Mesenchymal stem cell (in vitro differentiated cells and primary cell): ENCODE measurements around the gene SSR3. TPM values are rescaled to one million over a fixed set of nuclear protein-coding genes. Genes with fewer than 3 reads are reported as not detected.

Experiments used
- DNase-seq: peaks from one replicate; pipeline ENCODE4 v3.0.0-alpha.2; 2013
- H2AFZ ChIP-seq: one replicate; pipeline ENCODE4 v1.6.1; 2013; ENCODE audit warnings: low read depth, mild to moderate bottlenecking, control low read depth, inconsistent platforms, low read length, moderate library complexity
- H2AK5ac ChIP-seq: 2 replicates; pipeline ENCODE4 v1.6.1; 2013; ENCODE audit warnings: low read length, moderate library complexity, mild to moderate bottlenecking, inconsistent platforms; ENCODE audit not compliant: severe bottlenecking
- H2BK120ac ChIP-seq: one replicate; pipeline ENCODE4 v1.6.1; 2013; ENCODE audit warnings: low read depth, mild to moderate bottlenecking, inconsistent platforms, low read length, moderate library complexity
- H2BK12ac ChIP-seq, 2 experiments: one replicate each; pipeline ENCODE4 v1.6.1; 2013; ENCODE audit warnings: inconsistent platforms in 2 of 2, low read length in 2 of 2, mild to moderate bottlenecking in 2 of 2, moderate library complexity in 2 of 2, control low read depth in 1 of 2
- H2BK15ac ChIP-seq: one replicate; pipeline ENCODE4 v1.6.1; 2013; ENCODE audit warnings: mild to moderate bottlenecking, low read depth, inconsistent platforms; ENCODE audit not compliant: poor library complexity, severe bottlenecking
- H2BK5ac ChIP-seq: 2 replicates; pipeline ENCODE4 v1.6.1; 2013; ENCODE audit warnings: low read depth, mild to moderate bottlenecking, low read length, control low read depth, inconsistent platforms; ENCODE audit not compliant: poor library complexity, severe bottlenecking
- H3K14ac ChIP-seq, 2 experiments: one replicate each; pipeline ENCODE4 v1.6.1; 2013; ENCODE audit warnings: inconsistent platforms in 2 of 2, low read length in 2 of 2, control low read depth in 1 of 2, mild to moderate bottlenecking in 1 of 2, moderate library complexity in 1 of 2
- H3K18ac ChIP-seq, 2 experiments: one replicate each; pipeline ENCODE4 v1.6.1; 2013; ENCODE audit warnings: inconsistent platforms in 2 of 2, low read length in 2 of 2, control low read depth in 1 of 2, low read depth in 1 of 2, mild to moderate bottlenecking in 1 of 2
- H3K23ac ChIP-seq, 2 experiments: one replicate each; pipeline ENCODE4 v1.6.1; 2013; ENCODE audit warnings: inconsistent platforms in 2 of 2, low read length in 2 of 2, mild to moderate bottlenecking in 2 of 2, moderate library complexity in 2 of 2, control low read depth in 1 of 2
- H3K27ac ChIP-seq: 2 replicates; pipeline ENCODE4 v1.5.1; 2013; ENCODE audit warnings: mild to moderate bottlenecking, moderate library complexity, low read length, control low read depth, inconsistent platforms; ENCODE audit not compliant: poor library complexity, severe bottlenecking
- H3K27me3 ChIP-seq, 2 experiments: 2 replicates each; pipeline versions ENCODE4 v1.6.1 to v1.7.0; 2013; ENCODE audit warnings: low read length in 2 of 2, mild to moderate bottlenecking in 2 of 2, moderate library complexity in 2 of 2, control low read depth in 1 of 2, inconsistent platforms in 1 of 2; ENCODE audit not compliant: control insufficient read depth in 1 of 2, insufficient read depth in 1 of 2
- H3K36me3 ChIP-seq, 2 experiments: 2 replicates each; pipeline versions ENCODE4 v1.6.1 to v1.7.0; 2013; ENCODE audit warnings: low read length in 2 of 2, control low read depth in 1 of 2, inconsistent platforms in 1 of 2, low read depth in 1 of 2, mild to moderate bottlenecking in 1 of 2; ENCODE audit not compliant: insufficient read depth in 2 of 2, control insufficient read depth in 1 of 2
- H3K4ac ChIP-seq, 2 experiments: one replicate each; pipeline ENCODE4 v1.6.1; 2013; ENCODE audit warnings: inconsistent platforms in 2 of 2, low read length in 2 of 2, mild to moderate bottlenecking in 2 of 2, moderate library complexity in 2 of 2, control low read depth in 1 of 2, low read depth in 1 of 2
- H3K4me1 ChIP-seq: 2 replicates; pipeline ENCODE4 v1.6.1; 2013; ENCODE audit warnings: low read depth, low read length, control low read depth; ENCODE audit not compliant: control insufficient read depth, insufficient read depth
- H3K4me2 ChIP-seq: 2 replicates; pipeline ENCODE4 v1.6.1; 2013; ENCODE audit warnings: low read length, mild to moderate bottlenecking, inconsistent platforms; ENCODE audit not compliant: poor library complexity, severe bottlenecking
- H3K4me3 ChIP-seq, 2 experiments: 2 replicates each; pipeline versions ENCODE4 v1.5.1 to v1.7.0; 2013; ENCODE audit warnings: low read length in 2 of 2, mild to moderate bottlenecking in 2 of 2, control low read depth in 1 of 2, low read depth in 1 of 2; ENCODE audit not compliant: insufficient read depth in 1 of 2
- H3K79me1 ChIP-seq: replicated peaks from 2 replicates; pipeline ENCODE4 v1.6.1; 2013; ENCODE audit warnings: mild to moderate bottlenecking, control low read depth, low read length, inconsistent platforms; ENCODE audit not compliant: poor library complexity, severe bottlenecking
- H3K9ac ChIP-seq: 2 replicates; pipeline ENCODE4 v1.7.0; 2013; ENCODE audit warnings: mild to moderate bottlenecking, low read length, moderate library complexity
- H3K9me3 ChIP-seq: 2 replicates; pipeline ENCODE4 v1.7.0; 2013; ENCODE audit warnings: mild to moderate bottlenecking, low read length; ENCODE audit not compliant: control insufficient read depth
- H4K8ac ChIP-seq: one replicate; pipeline ENCODE4 v1.6.1; 2013; ENCODE audit warnings: inconsistent platforms, mild to moderate bottlenecking, low read length, moderate library complexity
- H4K91ac ChIP-seq: one replicate; pipeline ENCODE4 v1.6.1; 2013; ENCODE audit warnings: mild to moderate bottlenecking, low read length, inconsistent platforms
- WGBS: methylation state at CpG from one replicate; pipeline ENCODE4 v1.1.7; 2013; ENCODE audit warnings: mixed read lengths; 5-methylcytosine and 5-hydroxymethylcytosine counted together
- polyA plus RNA-seq, 2 experiments: library from polyadenylated mRNA; stranded (reverse); fragments of 200-250 nt; gene quantifications; one replicate each; pipeline ENCODE4 v1.2.3, GENCODE V29; 2013

The SSR3 gene
- 238 TPM for polyA plus RNA-seq (2013, experiment 1 of 2)
- 261 TPM for polyA plus RNA-seq (2013, experiment 2 of 2)

DNA sequence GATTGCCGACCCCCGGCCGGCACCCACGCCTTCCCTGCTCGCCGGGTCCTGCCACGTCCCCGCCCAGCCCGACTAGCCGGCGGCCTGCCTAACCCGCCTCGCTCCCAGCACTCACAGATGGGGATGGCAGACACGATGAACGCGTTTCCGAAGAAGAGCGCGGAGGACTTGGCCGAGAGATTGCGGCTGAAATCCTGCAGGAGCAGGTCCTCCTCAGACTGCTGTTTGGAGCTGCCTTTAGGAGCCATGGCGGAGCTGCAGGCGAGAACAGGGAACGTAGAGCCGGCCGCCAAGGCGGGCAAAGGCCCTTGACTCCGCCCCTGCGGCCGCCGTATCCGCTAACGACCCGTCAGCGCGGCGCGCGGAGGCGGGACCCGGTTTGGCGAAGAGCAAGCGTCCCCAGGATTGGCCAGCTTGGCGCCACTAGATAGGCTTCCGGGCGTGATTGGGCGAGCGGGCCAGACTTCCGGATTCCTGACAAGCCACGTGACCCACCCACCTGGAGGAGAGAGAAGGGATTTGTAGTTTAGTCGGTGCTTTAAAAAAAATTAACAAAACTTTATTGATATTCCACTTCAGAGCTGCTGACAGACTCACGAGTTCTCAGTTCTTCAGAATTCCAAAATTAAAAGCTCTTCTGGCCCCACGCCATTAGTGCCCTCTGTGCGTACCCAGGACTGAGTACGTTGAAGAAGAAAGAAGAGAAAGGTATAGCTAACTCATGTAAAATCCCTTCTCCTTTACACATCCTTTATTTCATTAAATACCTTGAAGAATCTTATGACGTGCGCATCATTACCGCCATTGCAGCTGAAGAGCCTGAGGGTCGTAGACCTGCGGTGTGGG, at the start of gene SSR3:
Gene SSR3, minus strand, starts transcription at position 276 of the 846 bp plus-strand sequence. Its CDS starts 28 bp downstream, at position 248.
- Histone ChIP-seq H3K14ac (peak within 1 kb of the TSS; percentile 65 to 99), H3K9ac (peak within 1 kb of the TSS; percentile 99), H2BK5ac (peak within 1 kb of the TSS; percentile 3), H3K27me3 (no peaks in the 10 kb centered on the region), H2BK12ac (peak within 1 kb of the TSS in 1 of 2 experiments; percentile 54), H4K91ac (peak within 1 kb of the TSS; percentile 55), H3K4ac (peak within 1 kb of the TSS; percentile 87 to 93), H2BK15ac (no peak within 1 kb of the TSS), H3K18ac (peak within 1 kb of the TSS; percentile 44 to 99), H3K4me2 (peak within 1 kb of the TSS; percentile 53), H3K27ac (peak within 1 kb of the TSS; percentile 81), H3K79me1 (no peaks in the 10 kb centered on the region), H3K4me3 (peak within 1 kb of the TSS; percentile 90 to 95), H3K9me3 (no peaks in the 10 kb centered on the region), H2AFZ (peak within 1 kb of the TSS; percentile 85), H2AK5ac (peak within 1 kb of the TSS; percentile 84), H2BK120ac (peak within 1 kb of the TSS; percentile 65), H3K4me1 (peaks cover 9% of the 10 kb centered on the region), H3K23ac (peak within 1 kb of the TSS in 1 of 2 experiments; percentile 84), H4K8ac (peak within 1 kb of the TSS; percentile 63), H3K36me3 (peaks cover 0 to 36% of the 10 kb centered on the region in 2 experiments)
- 6% methylated on average over 54 of the region's 60 CpGs for WGBS
- peak; percentile 99 for DNase-seq

DNA sequence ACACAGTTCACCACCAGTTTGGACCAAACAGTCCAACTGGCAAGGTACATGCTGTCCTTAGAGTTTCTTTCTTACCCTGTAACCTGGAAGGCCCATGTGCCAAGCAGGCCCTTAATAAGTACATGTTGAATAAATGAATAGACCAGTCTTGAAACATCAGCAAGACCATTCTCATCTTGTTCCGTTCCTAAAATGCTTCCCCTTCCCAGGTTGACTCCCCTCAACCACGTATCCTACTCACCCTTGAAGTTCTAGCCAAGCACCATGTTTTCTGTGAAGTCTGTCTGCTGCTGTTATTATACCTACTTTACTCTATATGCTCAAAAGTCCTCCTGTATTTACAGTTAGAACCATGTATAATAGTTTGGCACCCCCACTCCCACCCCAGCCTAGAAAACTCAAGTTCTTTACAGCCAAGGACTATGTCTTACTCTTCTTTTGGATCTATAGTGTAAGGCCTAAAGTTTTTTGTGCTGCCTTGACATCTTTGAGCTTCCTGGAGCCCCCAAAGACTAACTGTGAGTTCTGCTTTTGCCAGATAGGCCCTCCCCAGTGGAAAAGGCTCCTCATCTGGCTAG, 49.2 kb upstream of the SSR3 start:
- Histone ChIP-seq H3K79me1 (peaks cover 1% of the 10 kb centered on the region), H2BK5ac (no peak overlapping the region), H2AFZ (no peak overlapping the region), H2BK15ac (no peak overlapping the region), H2AK5ac (peak overlapping the region; percentile 97), H3K9ac (no peak overlapping the region), H2BK120ac (no peak overlapping the region), H3K4me2 (no peak overlapping the region), H3K4me3 (no peak overlapping the region), H3K23ac (no peak overlapping the region), H3K27ac (no peak overlapping the region), H3K9me3 (no peaks in the 10 kb centered on the region), H2BK12ac (peak overlapping the region in 1 of 2 experiments; percentile 33), H3K18ac (no peak overlapping the region), H3K14ac (no peak overlapping the region), H4K91ac (no peak overlapping the region), H3K4me1 (peaks cover 10% of the 10 kb centered on the region), H3K36me3 (no peaks in the 10 kb centered on the region), H3K27me3 (no peaks in the 10 kb centered on the region), H4K8ac (no peak overlapping the region), H3K4ac (peak overlapping the region in 1 of 2 experiments; percentile 3)
- no peak for DNase-seq
- 93% methylated on average over 2 of the region's 2 CpGs for WGBS

DNA sequence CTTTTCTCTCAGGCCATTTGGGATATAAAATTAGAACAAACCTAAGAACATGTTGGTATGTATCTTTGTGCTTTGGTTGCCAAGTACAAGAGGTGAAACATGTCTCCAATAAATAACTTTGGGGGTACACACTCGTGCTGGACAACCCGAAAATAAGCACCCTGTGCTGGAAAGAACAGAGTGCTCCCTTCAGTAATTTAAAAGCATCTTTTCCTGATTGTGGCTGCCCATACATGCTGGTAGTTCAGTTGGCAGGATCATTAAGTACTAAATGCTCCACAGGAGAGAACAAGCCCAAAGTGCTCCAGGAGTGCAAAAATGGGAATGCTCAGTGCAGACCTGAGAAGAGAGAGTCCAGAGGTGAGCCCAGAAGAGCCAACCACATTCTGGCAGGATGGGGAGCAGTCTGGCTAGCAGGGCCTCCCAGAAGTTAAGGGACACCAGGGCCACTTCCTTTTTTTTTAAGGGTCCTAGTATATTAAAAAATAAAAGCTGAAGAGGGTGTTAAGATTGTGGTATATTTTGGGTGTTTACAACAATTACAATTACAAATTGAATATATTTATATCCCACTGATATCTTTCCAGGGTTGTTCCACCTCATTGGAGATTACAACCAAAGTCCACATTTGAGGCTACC, 48.6 kb upstream of the SSR3 start:
- H3K4me3 ChIP-seq = no peak overlapping the region
- H3K27me3 ChIP-seq = no peaks in the 10 kb centered on the region
- no peak overlapping the region for H4K8ac ChIP-seq
- no peak overlapping the region for H3K14ac ChIP-seq
- H3K4ac ChIP-seq = no peak overlapping the region
- H3K23ac ChIP-seq = no peak overlapping the region
- peaks cover 1% of the 10 kb centered on the region for H3K79me1 ChIP-seq
- DNase-seq = no peak
- H3K4me2 ChIP-seq = no peak overlapping the region
- H3K9ac ChIP-seq = no peak overlapping the region
- H2BK5ac ChIP-seq = no peak overlapping the region
- H3K4me1 ChIP-seq = peaks cover 10% of the 10 kb centered on the region
- no peaks in the 10 kb centered on the region for H3K9me3 ChIP-seq
- H3K36me3 ChIP-seq = no peaks in the 10 kb centered on the region
- H2BK12ac ChIP-seq = peak overlapping the region; percentile 33 to 47
- H3K18ac ChIP-seq = no peak overlapping the region
- H3K27ac ChIP-seq = peak overlapping the region; percentile 50
- H4K91ac ChIP-seq = no peak overlapping the region
- H2AFZ ChIP-seq = no peak overlapping the region
- H2AK5ac ChIP-seq = peak overlapping the region; percentile 97
- no peak overlapping the region for H2BK15ac ChIP-seq
- 92% methylated on average over 2 of the region's 2 CpGs for WGBS
- no peak overlapping the region for H2BK120ac ChIP-seq

DNA sequence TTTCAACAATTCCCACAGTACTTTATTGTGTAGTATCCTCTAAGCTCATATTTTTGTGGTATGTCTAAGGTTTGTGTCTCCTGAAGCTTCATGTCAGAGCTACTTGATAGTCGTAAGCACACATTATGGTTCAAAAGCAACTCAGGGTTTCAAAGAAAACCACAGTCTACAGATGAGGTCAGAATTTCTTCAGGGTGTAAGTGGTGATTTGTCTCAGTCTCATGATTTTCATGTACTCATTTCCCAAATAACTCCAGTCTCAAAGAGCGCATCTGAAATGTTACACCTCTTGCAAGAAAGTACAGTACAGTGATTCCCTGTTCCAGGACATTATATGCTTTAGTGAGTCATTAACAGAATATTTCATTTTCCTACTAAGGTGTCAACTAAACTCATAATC, 47.5 kb upstream of the SSR3 start:
- no peak overlapping the region for H2BK15ac ChIP-seq
- H3K18ac ChIP-seq = no peak overlapping the region
- H4K8ac ChIP-seq = no peak overlapping the region
- no peak overlapping the region for H2AK5ac ChIP-seq
- 80% methylated on average over 1 of the region's 2 CpGs for WGBS
- H3K4me1 ChIP-seq = peaks cover 10% of the 10 kb centered on the region
- H2BK12ac ChIP-seq = no peak overlapping the region
- H3K4ac ChIP-seq = no peak overlapping the region
- H3K9me3 ChIP-seq = no peaks in the 10 kb centered on the region
- no peak overlapping the region for H3K4me2 ChIP-seq
- peak; percentile 49 for DNase-seq
- H2AFZ ChIP-seq = no peak overlapping the region
- H3K27me3 ChIP-seq = no peaks in the 10 kb centered on the region
- H3K23ac ChIP-seq = no peak overlapping the region
- H4K91ac ChIP-seq = no peak overlapping the region
- peak overlapping the region; percentile 90 for H3K27ac ChIP-seq
- no peak overlapping the region for H3K9ac ChIP-seq
- H3K36me3 ChIP-seq = no peaks in the 10 kb centered on the region
- no peak overlapping the region for H2BK5ac ChIP-seq
- H3K14ac ChIP-seq = no peak overlapping the region
- H3K79me1 ChIP-seq = peaks cover 1% of the 10 kb centered on the region
- no peak overlapping the region for H3K4me3 ChIP-seq
- H2BK120ac ChIP-seq = no peak overlapping the region
